Raji (cell line): ENCODE data around the gene RFX1.

ENCODE experiments used
- POLR2A ChIP-seq: IDR thresholded peaks from 2 replicates; pipeline ENCODE4 v1.6.1; 2011; ENCODE audit warnings: low read depth, low read length, control low read depth; ENCODE audit not compliant: insufficient read depth

Gene RFX1

DNA sequence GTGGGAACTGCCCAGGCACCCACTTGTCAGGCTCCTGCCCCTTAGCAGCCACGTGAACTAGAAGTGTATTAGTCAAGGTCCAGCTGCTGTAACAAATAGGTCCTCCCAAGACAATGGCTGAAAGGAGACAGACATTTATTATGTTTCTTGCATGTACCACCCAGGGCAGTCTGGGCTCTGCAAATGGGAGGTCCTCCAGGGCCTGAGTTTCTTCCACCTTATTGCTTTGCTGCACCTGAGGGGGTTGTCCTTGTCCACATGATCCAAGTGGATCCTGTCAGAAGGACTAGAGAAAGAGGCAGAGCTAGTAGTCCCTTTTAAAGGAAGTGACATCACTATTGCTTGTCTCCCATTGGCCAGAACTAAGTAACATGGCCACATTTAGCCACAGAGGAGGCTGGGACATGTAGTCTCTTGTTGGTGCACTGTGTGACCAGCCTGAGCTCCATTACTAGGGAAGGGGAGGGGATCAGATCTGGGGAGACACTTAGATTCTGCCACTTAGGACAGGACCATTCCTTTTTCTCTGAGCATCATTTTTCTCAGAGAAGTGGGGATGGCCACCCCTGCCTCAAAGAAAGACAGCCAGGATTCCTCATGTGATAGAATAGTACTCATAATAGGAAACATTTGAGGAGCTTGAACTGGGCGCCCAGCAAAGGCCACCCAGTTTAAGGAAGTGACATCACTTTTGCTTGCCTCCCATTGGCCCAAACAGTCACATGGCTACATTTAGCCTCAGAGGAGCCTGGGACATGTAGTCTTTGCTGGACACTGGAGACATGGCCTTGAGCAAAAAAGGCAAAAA lies 85.0 kb downstream of the RFX1 start:
- no peak for TF ChIP-seq POLR2A

- no peak for TF ChIP-seq POLR2A
Observed at GRCh38 chr19:13920524-13920923, 85.6 kb downstream of the RFX1 start.

GRCh38 chr19:13918726-13919411 lies 87.3 kb downstream of the RFX1 start:
- no peak for TF ChIP-seq POLR2A

DNA sequence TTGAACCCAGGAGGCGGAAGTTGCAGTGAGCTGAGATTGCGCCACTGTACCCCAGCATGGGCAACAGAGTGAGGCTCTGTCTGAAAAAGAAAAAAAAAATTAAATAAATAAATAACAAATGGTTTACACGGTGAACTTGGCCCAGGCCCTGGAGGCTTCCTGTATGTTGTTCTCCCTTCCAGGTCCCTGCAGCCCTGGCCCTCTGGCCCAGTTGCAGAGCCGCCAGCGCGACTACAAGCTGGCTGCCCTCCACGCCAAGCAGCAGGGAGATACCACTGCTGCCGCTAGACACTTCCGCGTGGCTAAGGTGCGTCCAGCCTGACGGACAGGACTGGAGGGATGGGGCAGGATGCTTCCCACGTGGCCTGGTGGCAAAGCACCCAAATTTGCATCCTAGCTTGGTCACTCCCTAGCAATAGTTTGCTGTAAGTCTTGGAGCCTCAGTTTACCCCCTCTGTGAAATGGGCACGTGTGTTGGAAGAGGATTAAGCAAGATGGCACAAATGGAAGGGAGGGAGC lies 88.2 kb downstream of the RFX1 start:
- no peak for TF ChIP-seq POLR2A

GRCh38 chr19:13914777-13915176 lies 91.3 kb downstream of the RFX1 start:
- no peak for TF ChIP-seq POLR2A

DNA sequence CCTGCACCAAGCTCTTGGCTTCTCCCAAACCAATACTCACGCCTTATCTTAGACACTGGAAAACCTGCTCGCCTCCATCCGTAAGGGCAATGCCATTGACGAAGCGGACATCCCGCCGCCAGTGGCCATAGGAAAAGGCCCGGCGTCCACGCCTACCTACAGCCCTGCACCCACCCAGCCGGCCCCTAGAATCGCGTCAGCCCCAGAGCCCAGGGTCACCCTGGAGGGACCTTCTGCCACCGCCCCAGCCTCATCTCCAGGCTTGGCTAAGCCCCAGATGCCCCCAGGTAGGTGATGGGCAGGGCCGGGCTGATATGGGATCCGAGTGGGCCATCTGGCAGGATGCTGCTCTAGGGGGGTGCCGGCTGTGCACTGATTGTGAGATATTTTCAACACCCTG lies 92.8 kb downstream of the RFX1 start:
- TF ChIP-seq POLR2A, result no peak
